SK-N-SH (cell line): ENCODE measurements around the gene IL1RAP. TPM values are rescaled to one million over a fixed set of nuclear protein-coding genes. Genes with fewer than 3 reads are reported as not detected.

Experiments
- CTCF ChIA-PET: fragments of 300-600, 350-600 bp; formaldehyde crosslinking; extraction: SDS; loops from one replicate; lab custom pipeline; 2021; lab: Yijun Ruan, JAX
- POLR2A ChIA-PET: fragments of 350-600 bp; sonication (Branson Sonifier 250); formaldehyde crosslinking; extraction: SDS; loops from one replicate; lab custom pipeline; 2020; ENCODE audit warnings: antibody characterized with exemption, inconsistent platforms; lab: Yijun Ruan, JAX
- DNase-seq: peaks from one replicate; pipeline ENCODE4 v3.0.0; 2012
- H2AFZ ChIP-seq: fragments of 200-600 bp; sonication (generic); 2 replicates; pipeline ENCODE4 v1.8.1; 2016; ENCODE audit warnings: antibody characterized with exemption, mild to moderate bottlenecking, low read depth
- H3F3A ChIP-seq: fragments of 200-600 bp; sonication (generic); replicated peaks from 2 replicates; pipeline ENCODE3; 2016; ENCODE audit warnings: antibody characterized with exemption, mild to moderate bottlenecking; ENCODE audit not compliant: insufficient read depth
- H3K27ac ChIP-seq, 2 experiments: fragments of 200-500 bp in 1 of 2; fragments of 200-600 bp in 1 of 2; sonication (Bioruptor generic) in 1 of 2; sonication (generic), shearing (Covaris generic) in 1 of 2; 2 replicates each; pipeline versions ENCODE4 v1.5.1 to v1.6.1; 2014 to 2016; ENCODE audit warnings: low read depth in 2 of 2, inconsistent platforms in 1 of 2, low read length in 1 of 2, mild to moderate bottlenecking in 1 of 2, mixed read lengths in 1 of 2
- H3K27me3 ChIP-seq: fragments of 200-600 bp; sonication (generic), shearing (Covaris generic); 2 replicates; pipeline ENCODE4 v1.6.1; 2016; ENCODE audit warnings: mixed run types; ENCODE audit not compliant: insufficient read depth
- H3K36me3 ChIP-seq, 2 experiments: fragments of 200-500 bp in 1 of 2; fragments of 200-600 bp in 1 of 2; sonication (Bioruptor generic) in 1 of 2; sonication (generic) in 1 of 2; replicated peaks in 1 of 2; 2 replicates each; pipeline versions ENCODE3 to v1.5.1; 2014 to 2016; ENCODE audit warnings: low read length in 1 of 2, mild to moderate bottlenecking in 1 of 2; ENCODE audit not compliant: insufficient read depth in 2 of 2, control insufficient read depth in 1 of 2
- H3K4me1 ChIP-seq, 2 experiments: fragments of 200-500 bp in 1 of 2; fragments of 200-600 bp in 1 of 2; sonication (Bioruptor generic) in 1 of 2; sonication (generic), shearing (Covaris generic) in 1 of 2; 2 replicates each; pipeline versions ENCODE4 v1.5.1 to v1.6.1; 2014 to 2016; ENCODE audit warnings: low read depth in 1 of 2, low read length in 1 of 2, mixed run types in 1 of 2; ENCODE audit not compliant: insufficient read depth in 2 of 2, control insufficient read depth in 1 of 2
- H3K4me2 ChIP-seq: fragments of 200-600 bp; sonication (generic), shearing (Covaris generic); 2 replicates; pipeline ENCODE4 v1.6.1; 2017; ENCODE audit warnings: mixed run types
- H3K4me3 ChIP-seq, 2 experiments: fragments of 200-500 bp in 1 of 2; fragments of 200-600 bp in 1 of 2; sonication (Bioruptor generic) in 1 of 2; sonication (generic), shearing (Covaris generic) in 1 of 2; 2 replicates each; pipeline versions ENCODE4 v1.5.1 to v1.8.1; 2014 to 2016; ENCODE audit warnings: low read depth in 2 of 2, inconsistent platforms in 1 of 2, low read length in 1 of 2, mild to moderate bottlenecking in 1 of 2, mixed read lengths in 1 of 2, moderate library complexity in 1 of 2
- H3K79me2 ChIP-seq: fragments of 200-600 bp; sonication (generic); 2 replicates; pipeline ENCODE4 v1.8.1; 2017; ENCODE audit warnings: mild to moderate bottlenecking; ENCODE audit not compliant: insufficient read depth
- H3K9ac ChIP-seq: fragments of 200-600 bp; sonication (generic); 2 replicates; pipeline ENCODE4 v1.6.1; 2017; ENCODE audit warnings: mixed run types
- H3K9me2 ChIP-seq: fragments of 200-600 bp; sonication (generic); 2 replicates; pipeline ENCODE4 v1.6.1; 2017; ENCODE audit warnings: mixed run types
- H3K9me3 ChIP-seq: fragments of 200-600 bp; sonication (generic); 2 replicates; pipeline ENCODE4 v1.6.1; 2017; ENCODE audit warnings: mixed run types, mild to moderate bottlenecking, moderate library complexity
- H4K20me1 ChIP-seq: fragments of 200-600 bp; sonication (generic); 2 replicates; pipeline ENCODE4 v1.6.1; 2017; ENCODE audit warnings: mild to moderate bottlenecking, mixed run types; ENCODE audit not compliant: insufficient read depth
- ELF1 ChIP-seq: IDR thresholded peaks from 2 replicates; pipeline ENCODE4 v1.4.0; 2012
- EP300 ChIP-seq, 2 experiments: IDR thresholded peaks; 2 replicates each; pipeline versions ENCODE4 v1.4.0 to v1.6.1; 2012; ENCODE audit warnings: borderline replicate concordance in 1 of 2, low read depth in 1 of 2, low read length in 1 of 2
- GATA2 ChIP-seq: sonication (generic); formaldehyde crosslinking; IDR thresholded peaks from 2 replicates; pipeline ENCODE4 v1.5.0; 2020; ENCODE audit warnings: mild to moderate bottlenecking, missing genetic modification reagents
- MEF2A ChIP-seq: IDR thresholded peaks from 2 replicates; pipeline ENCODE4 v1.4.0; 2012; ENCODE audit warnings: low read depth, borderline replicate concordance
- NRF1 ChIP-seq: IDR thresholded peaks from 2 replicates; pipeline ENCODE4 v1.6.1; 2012; ENCODE audit warnings: low read depth, mild to moderate bottlenecking, low read length
- RAD21 ChIP-seq: IDR thresholded peaks from 2 replicates; pipeline ENCODE4 v1.6.1; 2012; ENCODE audit warnings: mild to moderate bottlenecking, low read length
- RXRA ChIP-seq: IDR thresholded peaks from 2 replicates; pipeline ENCODE4 v1.4.0; 2012; ENCODE audit warnings: low read depth, mild to moderate bottlenecking, borderline replicate concordance
- SMC3 ChIP-seq: IDR thresholded peaks from 2 replicates; pipeline ENCODE4 v1.6.1; 2012; ENCODE audit warnings: low read depth, low read length, improper control_type of control experiment
- WGBS: methylation state at CpG from one replicate; pipeline ENCODE4 v1.1.6; 2017; ENCODE audit warnings: low lambda C conversion rate; 5-methylcytosine and 5-hydroxymethylcytosine counted together
- polyA plus RNA-seq, 3 experiments: library from polyadenylated mRNA; depleted of rRNA; stranded (reverse); fragments of >200 nt; gene quantifications; 2 replicates each; pipeline ENCODE4 v1.2.3, GENCODE V29; 2012
- TF ChIP-seq, protein P1 (sequence below): IDR thresholded peaks from 2 replicates; pipeline ENCODE4 v1.6.1; 2012; ENCODE audit warnings: mild to moderate bottlenecking, low read depth, low read length, moderate library complexity
- TF ChIP-seq, protein P2 (sequence below): IDR thresholded peaks from 2 replicates; pipeline ENCODE4; 2012
- TF ChIP-seq, protein P3 (sequence below): fragments of 150-350 bp; IDR thresholded peaks from 2 replicates; pipeline ENCODE4 v1.6.1; 2016; ENCODE audit warnings: mild to moderate bottlenecking, low read depth, low read length
- TF ChIP-seq, protein P4 (sequence below): fragments of 200-600 bp; sonication (generic); IDR thresholded peaks from 2 replicates; pipeline ENCODE4 v1.6.1; 2017; ENCODE audit warnings: antibody characterized with exemption, mild to moderate bottlenecking, moderate library complexity

Gene IL1RAP
- polyA plus RNA-seq, 1 of the 3 experiments (the other 2 are of a cell fraction), result 7.6 TPM

DNA sequence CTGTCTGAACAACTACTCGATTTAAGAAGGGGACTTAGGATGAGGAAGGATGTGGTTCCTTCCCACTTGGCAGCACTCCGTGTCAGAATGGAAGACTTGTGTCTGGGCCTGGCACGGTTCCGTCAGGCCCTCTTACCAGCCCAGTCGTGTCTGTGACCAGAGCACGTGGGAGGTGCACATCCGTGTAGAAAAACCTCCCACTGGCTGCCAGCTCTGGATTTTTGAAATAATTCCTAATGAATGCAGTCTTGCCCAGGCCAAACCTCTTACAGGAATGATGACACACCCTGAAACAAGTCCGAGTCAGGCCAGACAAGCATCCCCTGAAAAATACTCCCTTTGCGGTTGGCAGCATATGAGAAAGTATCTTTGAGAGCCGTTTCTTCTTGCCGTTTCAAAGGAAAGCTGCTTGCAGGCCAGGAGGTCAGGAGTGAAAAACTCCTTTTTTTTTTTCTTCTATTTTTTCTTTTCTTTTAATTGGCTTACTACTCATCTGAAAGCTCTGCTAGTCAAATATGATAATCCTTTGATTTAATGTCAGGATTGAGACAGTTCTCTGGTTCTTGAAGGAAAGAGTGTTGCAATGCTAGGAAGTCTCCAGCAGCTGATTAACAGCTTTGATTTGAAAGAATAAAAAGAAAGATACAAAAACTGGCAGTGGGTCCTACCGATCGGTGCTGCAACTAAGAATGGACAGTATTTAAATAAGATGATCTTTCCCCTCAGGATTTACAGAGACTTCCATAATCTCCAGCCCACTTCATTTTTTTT, 19.8 kb downstream of the IL1RAP start (continued):
- TF ChIP-seq, protein P1, sequence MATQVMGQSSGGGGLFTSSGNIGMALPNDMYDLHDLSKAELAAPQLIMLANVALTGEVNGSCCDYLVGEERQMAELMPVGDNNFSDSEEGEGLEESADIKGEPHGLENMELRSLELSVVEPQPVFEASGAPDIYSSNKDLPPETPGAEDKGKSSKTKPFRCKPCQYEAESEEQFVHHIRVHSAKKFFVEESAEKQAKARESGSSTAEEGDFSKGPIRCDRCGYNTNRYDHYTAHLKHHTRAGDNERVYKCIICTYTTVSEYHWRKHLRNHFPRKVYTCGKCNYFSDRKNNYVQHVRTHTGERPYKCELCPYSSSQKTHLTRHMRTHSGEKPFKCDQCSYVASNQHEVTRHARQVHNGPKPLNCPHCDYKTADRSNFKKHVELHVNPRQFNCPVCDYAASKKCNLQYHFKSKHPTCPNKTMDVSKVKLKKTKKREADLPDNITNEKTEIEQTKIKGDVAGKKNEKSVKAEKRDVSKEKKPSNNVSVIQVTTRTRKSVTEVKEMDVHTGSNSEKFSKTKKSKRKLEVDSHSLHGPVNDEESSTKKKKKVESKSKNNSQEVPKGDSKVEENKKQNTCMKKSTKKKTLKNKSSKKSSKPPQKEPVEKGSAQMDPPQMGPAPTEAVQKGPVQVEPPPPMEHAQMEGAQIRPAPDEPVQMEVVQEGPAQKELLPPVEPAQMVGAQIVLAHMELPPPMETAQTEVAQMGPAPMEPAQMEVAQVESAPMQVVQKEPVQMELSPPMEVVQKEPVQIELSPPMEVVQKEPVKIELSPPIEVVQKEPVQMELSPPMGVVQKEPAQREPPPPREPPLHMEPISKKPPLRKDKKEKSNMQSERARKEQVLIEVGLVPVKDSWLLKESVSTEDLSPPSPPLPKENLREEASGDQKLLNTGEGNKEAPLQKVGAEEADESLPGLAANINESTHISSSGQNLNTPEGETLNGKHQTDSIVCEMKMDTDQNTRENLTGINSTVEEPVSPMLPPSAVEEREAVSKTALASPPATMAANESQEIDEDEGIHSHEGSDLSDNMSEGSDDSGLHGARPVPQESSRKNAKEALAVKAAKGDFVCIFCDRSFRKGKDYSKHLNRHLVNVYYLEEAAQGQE, result no peak
- TF ChIP-seq RXRA (no peak), SMC3 (no peak), NRF1 (no peak)
- TF ChIP-seq, protein P2, sequence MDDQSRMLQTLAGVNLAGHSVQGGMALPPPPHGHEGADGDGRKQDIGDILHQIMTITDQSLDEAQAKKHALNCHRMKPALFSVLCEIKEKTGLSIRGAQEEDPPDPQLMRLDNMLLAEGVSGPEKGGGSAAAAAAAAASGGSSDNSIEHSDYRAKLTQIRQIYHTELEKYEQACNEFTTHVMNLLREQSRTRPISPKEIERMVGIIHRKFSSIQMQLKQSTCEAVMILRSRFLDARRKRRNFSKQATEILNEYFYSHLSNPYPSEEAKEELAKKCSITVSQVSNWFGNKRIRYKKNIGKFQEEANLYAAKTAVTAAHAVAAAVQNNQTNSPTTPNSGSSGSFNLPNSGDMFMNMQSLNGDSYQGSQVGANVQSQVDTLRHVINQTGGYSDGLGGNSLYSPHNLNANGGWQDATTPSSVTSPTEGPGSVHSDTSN, result peak; percentile 52
- TF ChIP-seq, all 33 proteins: peak for 11

DNA sequence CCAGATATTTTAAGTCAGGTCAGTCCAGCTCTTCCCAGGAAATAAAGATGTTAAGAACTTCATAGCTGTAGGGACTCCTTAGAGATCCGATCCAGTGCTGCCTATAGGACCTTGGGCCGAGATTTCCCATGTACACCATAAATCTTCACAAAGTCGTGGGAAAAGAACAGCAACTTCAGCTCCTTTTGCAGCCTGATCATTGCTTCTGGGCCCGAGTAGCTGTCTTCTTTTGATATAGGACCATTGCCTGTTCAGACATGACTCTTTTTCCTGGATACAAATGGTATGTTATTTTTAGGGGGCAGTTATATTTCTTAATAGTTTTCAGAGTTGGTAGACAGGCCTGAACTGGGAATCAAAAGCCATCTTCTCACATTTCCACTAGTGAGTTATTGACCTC, 20.5 kb downstream of the IL1RAP start:
- Histone ChIP-seq H3K9me3 (no peaks in the 10 kb centered on the region), H3K79me2 (no peaks in the 10 kb centered on the region; the same call in 1 of the 2 replicates), H3K27ac (peak overlapping the region; percentile 69 to 85; a peak in 3 of 4 replicates), H4K20me1 (no peaks in the 10 kb centered on the region), H3K9ac (peak overlapping the region; percentile 53), H3K4me1 (peaks cover 0 to 52% of the 10 kb centered on the region in 2 experiments; a peak in 1 of 4 replicates), H3K4me2 (peak overlapping the region; percentile 14; the same call in 1 of the 2 replicates), H3F3A (peaks cover 6% of the 10 kb centered on the region), H2AFZ (peak overlapping the region; percentile 72), H3K36me3 (no peaks in the 10 kb centered on the region), H3K27me3 (no peaks in the 10 kb centered on the region), H3K4me3 (no peak overlapping the region), H3K9me2 (no peaks in the 10 kb centered on the region)
- WGBS, result 22% methylated on average over 4 of the region's 4 CpGs
- ChIA-PET POLR2A (no interaction called here), CTCF (no interaction called here)
- no peak for DNase-seq
- TF ChIP-seq ELF1 (no peak), RAD21 (no peak), EP300 (IDR thresholded peaks at IDR 0.05; ENCODE audit: borderline replicate concordance in 1 of 2, low read depth in 1 of 2, low read length in 1 of 2) (no peak), MEF2A (no peak), GATA2 (CRISPR knock-in tag) (no peak), RXRA (no peak)
- TF ChIP-seq, protein P3, sequence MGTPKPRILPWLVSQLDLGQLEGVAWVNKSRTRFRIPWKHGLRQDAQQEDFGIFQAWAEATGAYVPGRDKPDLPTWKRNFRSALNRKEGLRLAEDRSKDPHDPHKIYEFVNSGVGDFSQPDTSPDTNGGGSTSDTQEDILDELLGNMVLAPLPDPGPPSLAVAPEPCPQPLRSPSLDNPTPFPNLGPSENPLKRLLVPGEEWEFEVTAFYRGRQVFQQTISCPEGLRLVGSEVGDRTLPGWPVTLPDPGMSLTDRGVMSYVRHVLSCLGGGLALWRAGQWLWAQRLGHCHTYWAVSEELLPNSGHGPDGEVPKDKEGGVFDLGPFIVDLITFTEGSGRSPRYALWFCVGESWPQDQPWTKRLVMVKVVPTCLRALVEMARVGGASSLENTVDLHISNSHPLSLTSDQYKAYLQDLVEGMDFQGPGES, result no peak
- TF ChIP-seq, protein P4, sequence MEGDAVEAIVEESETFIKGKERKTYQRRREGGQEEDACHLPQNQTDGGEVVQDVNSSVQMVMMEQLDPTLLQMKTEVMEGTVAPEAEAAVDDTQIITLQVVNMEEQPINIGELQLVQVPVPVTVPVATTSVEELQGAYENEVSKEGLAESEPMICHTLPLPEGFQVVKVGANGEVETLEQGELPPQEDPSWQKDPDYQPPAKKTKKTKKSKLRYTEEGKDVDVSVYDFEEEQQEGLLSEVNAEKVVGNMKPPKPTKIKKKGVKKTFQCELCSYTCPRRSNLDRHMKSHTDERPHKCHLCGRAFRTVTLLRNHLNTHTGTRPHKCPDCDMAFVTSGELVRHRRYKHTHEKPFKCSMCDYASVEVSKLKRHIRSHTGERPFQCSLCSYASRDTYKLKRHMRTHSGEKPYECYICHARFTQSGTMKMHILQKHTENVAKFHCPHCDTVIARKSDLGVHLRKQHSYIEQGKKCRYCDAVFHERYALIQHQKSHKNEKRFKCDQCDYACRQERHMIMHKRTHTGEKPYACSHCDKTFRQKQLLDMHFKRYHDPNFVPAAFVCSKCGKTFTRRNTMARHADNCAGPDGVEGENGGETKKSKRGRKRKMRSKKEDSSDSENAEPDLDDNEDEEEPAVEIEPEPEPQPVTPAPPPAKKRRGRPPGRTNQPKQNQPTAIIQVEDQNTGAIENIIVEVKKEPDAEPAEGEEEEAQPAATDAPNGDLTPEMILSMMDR, result no peak
